Choroid plexus epithelial cell (primary cell): ENCODE measurements around the gene BACH1.
A peak's percentile ranks its signal among the peaks of the same experiment; 100 is the strongest.

Source experiments
- DNase-seq: peaks from one replicate; pipeline ENCODE4 v3.0.0-alpha.2; 2010; ENCODE audit warnings: low read depth
- H3K4me3 ChIP-seq: 2 replicates; pipeline ENCODE4 v1.5.1; 2011; ENCODE audit warnings: low read depth, mild to moderate bottlenecking, control low read depth, low read length, moderate library complexity
- CTCF ChIP-seq: conservative IDR thresholded peaks from 2 replicates; pipeline ENCODE4 v1.5.1; 2011; ENCODE audit warnings: low read depth, mild to moderate bottlenecking, control low read depth, inconsistent platforms, low read length, moderate library complexity

Gene BACH1

GRCh38 chr21:29359718-29360117 lies 61.0 kb downstream of the BACH1 start:
- no peak for DNase-seq
- no peak for TF ChIP-seq CTCF
- no peak overlapping the region for H3K4me3 ChIP-seq

GRCh38 chr21:29360799-29361765 lies 62.4 kb downstream of the BACH1 start:
- DNase-seq = peak; percentile 38
- TF ChIP-seq CTCF = peak; percentile 32

GRCh38 chr21:29362758-29363157 lies 64.0 kb downstream of the BACH1 start:
- no peak for DNase-seq
- H3K4me3 ChIP-seq = no peak overlapping the region
- TF ChIP-seq CTCF = no peak

More at GRCh38 chr21:29360799-29361765, 62.4 kb downstream of the BACH1 start:
- H3K4me3 ChIP-seq = no peak overlapping the region

GRCh38 chr21:29365661-29366265 lies 67.0 kb downstream of the BACH1 start:
- DNase-seq = no peak
- TF ChIP-seq CTCF = no peak

GRCh38 chr21:29366532-29366931 lies 67.8 kb downstream of the BACH1 start:
- DNase-seq = no peak
- no peak for TF ChIP-seq CTCF
- H3K4me3 ChIP-seq = no peak overlapping the region

More at GRCh38 chr21:29365661-29366265, 67.0 kb downstream of the BACH1 start:
- no peak overlapping the region for H3K4me3 ChIP-seq

GRCh38 chr21:29367335-29367734 lies 68.6 kb downstream of the BACH1 start:
- no peak for TF ChIP-seq CTCF

More at GRCh38 chr21:29367335-29367734, 68.6 kb downstream of the BACH1 start:
- DNase-seq = no peak
- H3K4me3 ChIP-seq = no peak overlapping the region
